GM12878 (cell line): Measurements from ENCODE around the gene RFK. TPM values are rescaled to one million over a fixed set of nuclear protein-coding genes. Genes with fewer than 3 reads are reported as not detected.

Experiments
- CBFB ChIP-seq: IDR thresholded peaks from 2 replicates; pipeline ENCODE4 v1.6.1; 2016; ENCODE audit warnings: antibody characterized with exemption, low read depth
- KAT2A ChIP-seq: conservative IDR thresholded peaks from 2 replicates; pipeline ENCODE4 v1.6.1; 2011; ENCODE audit warnings: low read depth, low read length; ENCODE audit not compliant: control insufficient read depth
- KLF5 ChIP-seq: fragments of 450-650 bp; IDR thresholded peaks from 2 replicates; pipeline ENCODE4 v1.6.1; 2014; ENCODE audit warnings: mild to moderate bottlenecking; ENCODE audit not compliant: partially characterized antibody
- PBX3 ChIP-seq: IDR thresholded peaks from 2 replicates; pipeline ENCODE4 v1.6.1; 2011; ENCODE audit warnings: mild to moderate bottlenecking, low read depth, low read length, moderate library complexity; ENCODE audit not compliant: insufficient replicate concordance
- USF1 ChIP-seq: IDR thresholded peaks from 2 replicates; pipeline ENCODE4 v1.6.1; 2011; ENCODE audit warnings: borderline replicate concordance, low read depth, mild to moderate bottlenecking, moderate library complexity, mixed read lengths, low read length; ENCODE audit not compliant: insufficient read depth; ENCODE audit errors: extremely low read length
- ZNF217 ChIP-seq: fragments of 450-650 bp; IDR thresholded peaks from 2 replicates; pipeline ENCODE4 v1.6.1; 2017; ENCODE audit warnings: antibody characterized with exemption, mild to moderate bottlenecking
- ZNF622 ChIP-seq: fragments of 450-650 bp; IDR thresholded peaks from 2 replicates; pipeline ENCODE4 v1.6.1; 2017; ENCODE audit warnings: mild to moderate bottlenecking, inconsistent platforms
- ZNF687 ChIP-seq: fragments of 450-650 bp; IDR thresholded peaks from 2 replicates; pipeline ENCODE4 v1.6.1; 2017; ENCODE audit warnings: mild to moderate bottlenecking, moderate library complexity
- polyA plus RNA-seq, 11 experiments: library from polyadenylated mRNA; depleted of rRNA in 4 of 11; unstranded in 6 of 11; stranded (reverse) in 5 of 11; fragments of >200 nt; fragmentation: Nextera tagmentation in 4 of 11; fragmentation: Illumina TruSeq in 1 of 11; extraction: Ambion mirVana in 4 of 11; extraction: Trizol in 1 of 11; gene quantifications; 1 replicate in 1 of 11; 2 replicates in 10 of 11; pipeline versions ENCODE4 v1.2.1 to v1.2.3, GENCODE V29; 2011 to 2016; ENCODE audit warnings: inconsistent platforms in 2 of 11, missing spikeins in 2 of 11, low read depth in 1 of 11
- total RNA-seq, 4 experiments: library from RNA; depleted of rRNA in 3 of 4; stranded (reverse); fragments of >200 nt in 3 of 4; fragmentation: Illumina TruSeq in 1 of 4; extraction: Trizol in 1 of 4; gene quantifications; 2 replicates each; pipeline versions ENCODE4 v1.2.1 to v1.2.3, GENCODE V29; 2013 to 2021

Gene RFK
- total and polyA plus RNA-seq, 10 of the 15 experiments (the other 5 are each of a cell fraction or from before 2014, with no cell fraction given), result 4.4 to 18.6 (median 11.6) TPM

DNA sequence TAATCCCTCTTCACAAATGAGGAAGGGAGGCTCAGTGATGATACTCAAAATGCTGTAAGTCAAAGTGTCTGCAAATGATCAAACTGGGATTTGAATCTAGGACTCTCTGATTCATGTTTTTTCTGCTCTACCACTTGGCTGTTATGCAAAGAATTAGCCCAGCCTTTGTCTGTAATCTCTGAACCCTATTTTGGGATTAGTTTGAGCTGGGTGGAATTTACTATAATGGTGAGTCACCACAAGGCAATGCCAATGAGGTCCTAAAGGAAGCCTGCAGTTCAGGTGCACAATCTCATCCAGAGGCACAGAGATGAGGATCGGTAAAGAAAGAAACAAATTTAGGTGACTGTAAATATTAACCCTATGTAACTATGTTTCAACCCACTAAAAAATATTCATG, 29.2 kb downstream of the RFK start (continued):
- no peak for TF ChIP-seq ZNF687
- no peak for TF ChIP-seq ZNF622
- TF ChIP-seq KLF5, result no peak
- no peak for TF ChIP-seq KAT2A
- TF ChIP-seq ZNF217, result no peak
- no peak for TF ChIP-seq USF1
- TF ChIP-seq CBFB, result no peak
- TF ChIP-seq PBX3, result no peak
- TF ChIP-seq, all 136 proteins: peak for 0
